ENCODE results near the gene STXBP2.

DNA sequence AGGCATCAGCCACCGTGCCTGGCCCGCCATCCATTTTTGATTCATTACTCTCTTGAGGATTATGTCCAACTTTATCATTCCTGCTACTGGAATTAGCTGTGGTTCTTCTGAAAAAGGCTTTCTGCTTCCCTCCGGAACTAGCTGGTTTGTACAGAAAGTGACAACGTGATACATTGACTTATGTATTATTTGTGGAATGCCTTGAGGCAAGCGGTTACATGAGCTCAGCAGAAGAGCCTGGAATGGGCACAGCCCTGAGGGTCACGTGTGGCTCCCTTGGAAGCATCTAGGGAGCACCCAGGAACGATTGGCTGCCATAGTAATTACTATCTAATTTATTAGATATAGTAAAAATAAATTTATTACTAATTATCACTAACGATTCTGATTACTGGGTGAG is 17.5 kb downstream of the STXBP2 start:
- TF ChIP-seq CEBPB (IDR thresholded peaks at IDR 0.05; ENCODE audit: low read depth) (no peak), SP1 (IDR thresholded peaks at IDR 0.05; ENCODE audit: low read depth) (no peak)
- TF ChIP-seq, protein P1, sequence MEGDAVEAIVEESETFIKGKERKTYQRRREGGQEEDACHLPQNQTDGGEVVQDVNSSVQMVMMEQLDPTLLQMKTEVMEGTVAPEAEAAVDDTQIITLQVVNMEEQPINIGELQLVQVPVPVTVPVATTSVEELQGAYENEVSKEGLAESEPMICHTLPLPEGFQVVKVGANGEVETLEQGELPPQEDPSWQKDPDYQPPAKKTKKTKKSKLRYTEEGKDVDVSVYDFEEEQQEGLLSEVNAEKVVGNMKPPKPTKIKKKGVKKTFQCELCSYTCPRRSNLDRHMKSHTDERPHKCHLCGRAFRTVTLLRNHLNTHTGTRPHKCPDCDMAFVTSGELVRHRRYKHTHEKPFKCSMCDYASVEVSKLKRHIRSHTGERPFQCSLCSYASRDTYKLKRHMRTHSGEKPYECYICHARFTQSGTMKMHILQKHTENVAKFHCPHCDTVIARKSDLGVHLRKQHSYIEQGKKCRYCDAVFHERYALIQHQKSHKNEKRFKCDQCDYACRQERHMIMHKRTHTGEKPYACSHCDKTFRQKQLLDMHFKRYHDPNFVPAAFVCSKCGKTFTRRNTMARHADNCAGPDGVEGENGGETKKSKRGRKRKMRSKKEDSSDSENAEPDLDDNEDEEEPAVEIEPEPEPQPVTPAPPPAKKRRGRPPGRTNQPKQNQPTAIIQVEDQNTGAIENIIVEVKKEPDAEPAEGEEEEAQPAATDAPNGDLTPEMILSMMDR (IDR thresholded peaks at IDR 0.05 in 2 of 3, conservative IDR thresholded peaks at IDR 0.05 in 1 of 3; ENCODE audit: borderline replicate concordance in 1 of 3, insufficient read depth in 1 of 3, low read depth in 2 of 3, low read length in 2 of 3): no peak
